Immature natural killer cell (primary cell): ENCODE results near the gene SPRTN. TPM values are rescaled to one million over a fixed set of nuclear protein-coding genes. Genes with fewer than 3 reads are reported as not detected.

ENCODE experiments used
- DNase-seq, 3 donors: peaks; one replicate each; pipeline ENCODE4 v3.0.0; 2022; ENCODE audit warnings: mixed read lengths in 1 of 3
- H3K27ac Mint-ChIP-seq, 6 donors: one replicate each; pipeline ENCODE4 v1.8.0; 2020; ENCODE audit warnings: mixed read lengths in 6 of 6, mild to moderate bottlenecking in 5 of 6, inconsistent platforms in 4 of 6, moderate library complexity in 3 of 6
- H3K27me3 Mint-ChIP-seq, 3 donors: one replicate each; pipeline ENCODE4 v1.8.0; 2020 to 2021; ENCODE audit warnings: low read depth in 3 of 3, mild to moderate bottlenecking in 3 of 3, mixed read lengths in 3 of 3, moderate library complexity in 3 of 3, inconsistent platforms in 1 of 3
- H3K36me3 Mint-ChIP-seq, 3 donors: one replicate each; pipeline ENCODE4 v1.8.0; 2020; ENCODE audit warnings: mixed read lengths in 3 of 3, inconsistent platforms in 2 of 3, mild to moderate bottlenecking in 2 of 3
- H3K4me1 Mint-ChIP-seq, 2 donors: one replicate each; pipeline ENCODE4 v1.8.0; 2020; ENCODE audit warnings: inconsistent platforms in 2 of 2, mild to moderate bottlenecking in 2 of 2, mixed read lengths in 2 of 2, moderate library complexity in 1 of 2
- H3K4me3 Mint-ChIP-seq, 5 donors: one replicate each; pipeline ENCODE4 v1.8.0; 2020; ENCODE audit warnings: mild to moderate bottlenecking in 5 of 5, mixed read lengths in 5 of 5, inconsistent platforms in 3 of 5, moderate library complexity in 3 of 5
- H3K9me3 Mint-ChIP-seq, 6 donors: one replicate each; pipeline ENCODE4 v1.8.0; 2020; ENCODE audit warnings: mild to moderate bottlenecking in 6 of 6, mixed read lengths in 6 of 6, inconsistent platforms in 4 of 6, moderate library complexity in 3 of 6
- polyA plus RNA-seq, 3 donors: library from polyadenylated mRNA; unstranded; fragments of 300-500 nt; fragmentation: Illumina TruSeq; gene quantifications; one replicate each; pipeline ENCODE4 v1.2.3, GENCODE V29; 2021

Gene SPRTN
- polyA plus RNA-seq, 3 donors from 2014 or later: 22.5 to 28.2 (median 25.0) TPM

DNA sequence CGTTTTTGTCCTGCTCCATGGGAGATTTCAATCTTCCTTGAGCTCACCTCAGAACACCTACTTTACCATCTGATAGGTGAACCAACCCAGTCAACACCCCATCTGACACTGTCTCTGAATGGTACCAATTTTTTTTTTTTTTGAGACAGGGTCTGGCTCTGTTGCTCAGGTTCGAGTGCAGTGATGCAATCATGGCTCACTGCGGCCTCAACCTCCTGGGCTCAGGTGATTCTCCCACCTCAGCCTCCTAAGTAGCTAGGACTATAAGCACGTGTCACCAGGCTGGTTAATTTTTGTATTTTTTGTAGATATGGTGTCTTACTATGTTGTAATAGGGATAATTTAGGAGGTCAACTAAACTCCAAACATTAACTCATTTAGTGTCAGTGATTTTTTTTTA lies 36.3 kb downstream of the SPRTN start:
- Mint-ChIP-seq H3K36me3 (no peaks in the 10 kb centered on the region), H3K9me3 (no peaks in the 10 kb centered on the region)

DNA sequence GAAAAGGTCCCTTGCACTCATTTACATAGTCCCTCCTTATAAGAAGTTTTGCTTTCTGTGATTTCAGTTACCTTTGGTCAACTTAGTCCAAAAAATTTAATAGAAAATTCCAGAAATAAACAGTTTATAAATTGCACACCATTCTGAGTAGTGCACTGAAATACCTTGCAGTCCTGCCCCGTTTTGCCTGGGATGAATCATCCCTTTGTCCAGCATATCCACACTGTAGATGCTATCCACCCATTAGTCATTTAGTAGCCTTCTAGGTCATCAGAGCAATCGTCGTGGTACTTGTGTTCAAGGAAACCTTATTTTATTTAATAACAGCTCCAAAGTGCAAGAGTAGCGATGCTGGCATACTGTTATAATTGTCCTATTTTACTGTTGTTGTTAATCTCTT lies 38.0 kb downstream of the SPRTN start:
- Mint-ChIP-seq H3K27me3 (no peaks in the 10 kb centered on the region), H3K9me3 (no peaks in the 10 kb centered on the region), H3K27ac (no peak overlapping the region), H3K36me3 (no peaks in the 10 kb centered on the region), H3K4me1 (peaks cover 23 to 44% of the 10 kb centered on the region in 2 donors), H3K4me3 (no peak overlapping the region)
- no peak for DNase-seq

More for the DNA sequence above, 36.3 kb downstream of the SPRTN start:
- H3K27ac Mint-ChIP-seq: no peak overlapping the region
- H3K27me3 Mint-ChIP-seq: no peaks in the 10 kb centered on the region
- no peak for DNase-seq
- H3K4me1 Mint-ChIP-seq: peaks cover 17 to 36% of the 10 kb centered on the region in 2 donors
- no peak overlapping the region for H3K4me3 Mint-ChIP-seq

DNA sequence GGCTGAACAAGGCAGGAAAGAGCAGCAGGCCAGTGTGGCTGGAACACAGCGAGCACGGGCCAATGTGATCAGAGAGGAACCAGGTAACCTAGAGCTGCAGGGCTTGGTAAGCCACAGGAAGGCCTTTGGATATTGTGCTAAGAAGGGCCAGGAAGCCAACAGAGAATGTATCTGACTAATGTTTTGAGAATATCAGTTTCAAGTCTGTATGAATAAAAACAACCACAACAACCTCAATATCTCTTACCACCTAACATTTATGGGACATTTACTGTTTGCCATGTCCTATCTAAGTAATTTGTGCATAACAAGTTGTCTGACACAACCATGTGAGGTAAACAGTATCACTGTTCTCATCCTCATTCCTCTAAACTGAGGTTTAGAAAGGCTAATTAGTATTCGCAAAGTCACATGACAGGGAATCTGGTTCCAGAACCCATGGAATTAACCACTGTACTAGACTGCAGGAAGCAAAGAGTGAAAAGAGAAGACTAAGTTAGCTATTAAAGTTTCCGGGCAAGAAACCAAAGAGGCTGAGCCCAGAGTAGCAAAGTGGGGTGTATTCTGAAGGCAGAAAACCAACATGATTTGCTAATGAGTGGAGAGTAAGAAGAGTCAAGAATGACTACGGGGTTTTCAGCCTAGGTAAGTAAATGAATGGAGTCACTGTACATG lies 38.9 kb downstream of the SPRTN start:
- Mint-ChIP-seq H3K27ac (peak overlapping the region in 3 of 6 donors; percentile 26 to 53 (median 41)), H3K36me3 (no peaks in the 10 kb centered on the region), H3K4me1 (peaks cover 24 to 54% of the 10 kb centered on the region in 2 donors), H3K27me3 (peaks cover 0 to 2% (median 0%) of the 10 kb centered on the region in 3 donors), H3K9me3 (no peaks in the 10 kb centered on the region), H3K4me3 (peak overlapping the region in 3 of 5 donors; percentile 1 to 19 (median 3))
- DNase-seq: no peak

DNA sequence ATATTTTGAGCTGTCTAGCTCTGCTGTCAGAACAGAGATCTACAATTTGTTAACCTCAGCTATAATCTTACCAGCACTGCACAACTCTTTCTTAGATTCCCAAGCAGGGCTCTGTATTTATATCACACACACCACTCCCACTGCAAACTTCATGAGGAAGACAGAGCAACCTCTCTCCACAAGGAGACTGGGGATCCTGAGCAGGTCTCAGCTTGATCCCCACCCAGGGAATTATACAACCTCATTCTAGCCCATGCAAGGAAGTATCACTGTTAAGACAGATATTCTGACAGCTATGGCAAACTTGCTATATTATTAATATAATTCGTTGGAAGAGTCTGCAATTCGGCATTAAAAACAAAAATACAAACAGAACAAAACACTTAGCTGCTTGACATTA lies 43.6 kb downstream of the SPRTN start:
- Mint-ChIP-seq H3K4me3 (no peak overlapping the region), H3K9me3 (no peaks in the 10 kb centered on the region), H3K4me1 (peaks cover 23 to 46% of the 10 kb centered on the region in 2 donors), H3K36me3 (no peaks in the 10 kb centered on the region), H3K27me3 (peaks cover 0 to 2% (median 0%) of the 10 kb centered on the region in 3 donors), H3K27ac (no peak overlapping the region)
- DNase-seq: no peak

DNA sequence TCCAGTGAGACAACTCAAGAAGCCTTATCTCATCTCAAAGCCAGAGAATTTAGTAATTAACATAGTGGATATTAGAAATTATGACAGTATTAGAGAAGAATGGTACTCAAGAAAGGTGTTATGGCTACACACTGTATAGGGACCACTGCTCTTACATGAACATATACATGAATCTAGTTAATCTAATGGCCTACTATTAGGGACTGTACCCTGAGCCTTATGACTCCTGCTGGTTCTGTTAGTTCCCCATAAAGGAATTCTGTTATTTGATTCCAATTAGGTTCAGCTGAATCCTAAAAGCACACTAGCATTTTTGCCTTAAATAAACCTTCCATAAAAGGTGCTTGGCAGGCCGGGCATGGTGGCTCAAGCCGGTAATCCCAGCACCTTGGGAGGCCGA lies 44.3 kb downstream of the SPRTN start:
- H3K27ac Mint-ChIP-seq: no peak overlapping the region
- no peak for DNase-seq
- no peaks in the 10 kb centered on the region for H3K9me3 Mint-ChIP-seq
- no peaks in the 10 kb centered on the region for H3K36me3 Mint-ChIP-seq
- H3K4me3 Mint-ChIP-seq: no peak overlapping the region
- H3K27me3 Mint-ChIP-seq: peaks cover 0 to 2% (median 0%) of the 10 kb centered on the region in 3 donors
- H3K4me1 Mint-ChIP-seq: peaks cover 17 to 45% of the 10 kb centered on the region in 2 donors

DNA sequence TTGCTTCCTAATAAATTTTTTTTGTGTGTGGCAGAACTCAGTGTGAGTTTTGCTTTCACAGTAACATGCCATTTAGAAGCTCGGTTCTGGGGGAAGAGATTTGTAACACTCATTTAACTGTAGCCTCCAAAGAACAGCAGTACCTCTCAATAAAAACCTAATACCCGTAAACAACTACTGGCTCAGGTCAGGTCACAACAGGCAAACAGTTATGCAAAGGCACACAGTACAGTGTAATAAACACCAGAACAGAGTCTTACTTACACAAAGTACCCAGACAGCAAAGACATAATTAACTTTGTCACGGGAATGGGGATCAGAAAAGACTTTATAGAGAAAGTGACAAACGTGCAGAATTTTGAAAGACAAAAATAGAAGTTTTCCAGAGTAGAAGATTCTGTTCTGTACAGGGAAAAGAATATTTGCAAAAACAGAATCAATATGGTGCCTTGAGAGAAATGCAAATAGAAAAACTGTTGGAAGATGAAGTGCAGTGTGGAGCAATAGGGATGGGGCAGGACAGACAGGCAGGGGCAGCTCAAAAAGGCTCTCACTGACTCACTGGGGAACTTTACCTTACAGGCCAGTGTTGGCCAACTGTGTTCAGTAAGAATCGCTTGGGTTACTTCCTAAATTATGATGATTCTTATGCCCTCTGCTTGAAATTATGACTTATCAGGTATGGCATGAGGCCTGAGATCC lies 45.2 kb downstream of the SPRTN start:
- Mint-ChIP-seq H3K27me3 (peaks cover 0 to 2% (median 0%) of the 10 kb centered on the region in 3 donors), H3K4me3 (no peak overlapping the region), H3K27ac (no peak overlapping the region), H3K4me1 (peaks cover 24 to 45% of the 10 kb centered on the region in 2 donors), H3K36me3 (no peaks in the 10 kb centered on the region), H3K9me3 (no peaks in the 10 kb centered on the region)
- DNase-seq: no peak

DNA sequence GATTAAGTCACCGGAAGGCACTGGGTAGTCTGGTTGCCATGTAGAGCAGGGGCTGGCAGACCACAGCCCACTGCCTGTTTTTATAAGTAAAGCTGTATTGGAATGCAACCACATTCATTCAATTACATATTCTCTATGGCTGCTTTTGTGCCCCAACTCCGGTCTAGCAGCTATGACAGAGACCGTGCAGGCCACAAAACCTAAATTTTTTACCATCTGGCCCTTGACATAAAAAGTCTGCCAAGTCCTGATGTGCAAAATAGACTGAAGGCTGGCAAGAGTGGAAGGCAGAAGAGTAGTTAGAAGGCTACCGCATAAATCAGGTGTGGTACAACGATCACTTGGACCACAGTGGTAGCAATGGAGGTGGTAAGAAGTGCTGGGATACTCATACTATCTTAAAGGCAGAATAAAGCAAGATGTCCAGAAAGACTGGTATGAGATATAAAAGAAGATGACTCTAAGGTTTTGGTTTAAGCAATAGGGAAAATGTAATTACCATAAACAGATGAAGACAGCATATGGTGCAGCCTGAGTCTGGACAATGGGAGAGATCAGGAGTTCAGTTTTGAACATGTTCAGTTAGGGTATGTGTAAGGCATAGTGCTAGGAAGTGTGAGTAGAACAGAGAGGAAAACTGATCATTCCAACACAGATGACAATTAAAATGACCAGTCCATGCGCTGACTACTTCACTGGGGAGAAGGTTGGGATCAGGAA lies 46.8 kb downstream of the SPRTN start:
- no peak for DNase-seq
- no peak overlapping the region for H3K27ac Mint-ChIP-seq
- H3K4me3 Mint-ChIP-seq: no peak overlapping the region
- H3K4me1 Mint-ChIP-seq: peaks cover 20 to 40% of the 10 kb centered on the region in 2 donors
- peaks cover 0 to 2% (median 0%) of the 10 kb centered on the region in 3 donors for H3K27me3 Mint-ChIP-seq
- no peaks in the 10 kb centered on the region for H3K9me3 Mint-ChIP-seq
- H3K36me3 Mint-ChIP-seq: no peaks in the 10 kb centered on the region

DNA sequence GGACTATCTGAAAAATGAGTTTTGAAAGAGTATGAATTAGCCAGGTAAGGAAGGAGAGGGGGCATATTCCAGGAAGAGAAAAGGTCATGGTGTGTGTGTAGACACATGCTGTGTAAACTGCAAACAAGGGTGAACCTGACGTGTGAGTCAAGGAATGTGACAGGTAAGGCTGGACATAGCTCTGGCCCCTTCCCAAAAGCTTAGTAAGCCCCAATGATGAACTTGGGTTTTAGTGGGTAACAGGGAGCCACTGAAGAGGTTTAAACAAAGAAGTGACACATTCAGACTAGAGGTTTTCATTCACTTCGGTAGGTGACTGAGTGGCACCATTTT lies 47.3 kb downstream of the SPRTN start:
- no peak for DNase-seq
- Mint-ChIP-seq H3K27ac (no peak overlapping the region), H3K4me3 (no peak overlapping the region), H3K9me3 (no peaks in the 10 kb centered on the region), H3K27me3 (peaks cover 0 to 2% (median 0%) of the 10 kb centered on the region in 3 donors), H3K36me3 (no peaks in the 10 kb centered on the region), H3K4me1 (peaks cover 24 to 44% of the 10 kb centered on the region in 2 donors)

DNA sequence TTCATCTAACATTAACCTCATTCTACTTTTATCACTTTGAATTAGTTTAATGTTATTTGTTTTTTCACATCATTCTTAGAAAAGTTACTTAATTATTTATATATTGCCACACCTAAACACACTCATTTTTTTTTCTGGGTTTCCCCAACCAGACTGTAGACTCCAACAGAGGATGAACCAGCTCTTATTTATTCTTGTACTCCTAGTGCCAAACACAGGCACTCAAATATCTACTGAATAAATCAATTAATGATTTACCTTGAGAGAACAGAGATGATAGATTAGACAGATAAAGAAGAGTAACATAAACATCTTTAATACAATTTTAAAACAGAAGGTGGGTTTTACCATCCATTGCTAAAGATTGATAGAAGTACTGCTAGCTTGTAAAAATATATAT lies 48.4 kb downstream of the SPRTN start:
- DNase-seq: no peak
- Mint-ChIP-seq H3K4me1 (peaks cover 30 to 48% of the 10 kb centered on the region in 2 donors), H3K9me3 (no peaks in the 10 kb centered on the region), H3K27ac (peak overlapping the region in 1 of 6 donors; percentile 22), H3K27me3 (peaks cover 0 to 2% (median 0%) of the 10 kb centered on the region in 3 donors), H3K36me3 (no peaks in the 10 kb centered on the region), H3K4me3 (no peak overlapping the region)

DNA sequence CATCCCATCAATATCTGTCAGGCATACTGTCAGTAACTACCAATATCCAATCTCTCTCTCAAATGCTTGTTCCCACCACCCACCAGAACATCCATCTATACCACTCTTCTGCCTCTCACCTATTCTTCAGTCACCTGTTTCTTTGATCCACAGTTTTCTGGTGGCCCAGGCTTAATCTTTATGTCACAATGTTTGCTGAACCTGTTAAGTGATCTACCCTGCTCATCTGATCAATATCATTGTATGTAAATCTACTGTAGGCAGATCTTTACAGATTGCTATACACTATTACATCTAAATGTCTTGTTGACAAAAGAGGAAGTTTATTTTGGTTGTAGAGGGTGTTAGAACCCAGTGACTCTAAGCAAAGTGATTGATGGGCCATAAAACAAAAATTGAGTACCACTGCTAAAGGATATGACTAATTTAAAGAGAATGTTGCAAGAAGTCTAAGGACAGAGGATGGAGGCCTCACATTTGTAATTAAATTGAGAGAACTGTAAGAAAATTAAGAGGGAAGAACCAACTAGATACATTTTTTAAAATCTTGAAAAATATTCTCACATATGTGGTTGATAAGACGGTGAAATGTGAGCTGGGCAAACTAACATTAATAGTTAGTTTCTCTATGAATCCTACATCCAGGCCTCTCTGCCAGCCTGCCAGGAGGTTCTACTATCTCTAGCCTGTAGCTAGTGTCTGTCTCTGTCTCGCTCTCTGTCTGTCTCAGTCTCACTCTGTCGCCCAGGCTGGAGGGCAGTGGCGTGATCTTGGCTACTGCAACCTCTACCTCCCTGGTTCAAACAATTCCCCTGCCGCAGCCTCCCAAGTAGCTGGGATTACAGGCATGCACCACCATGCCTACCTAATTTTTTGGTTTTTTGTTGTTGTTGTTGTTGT lies 49.9 kb downstream of the SPRTN start:
- H3K27ac Mint-ChIP-seq: peak overlapping the region in 1 of 6 donors; percentile 26

DNA sequence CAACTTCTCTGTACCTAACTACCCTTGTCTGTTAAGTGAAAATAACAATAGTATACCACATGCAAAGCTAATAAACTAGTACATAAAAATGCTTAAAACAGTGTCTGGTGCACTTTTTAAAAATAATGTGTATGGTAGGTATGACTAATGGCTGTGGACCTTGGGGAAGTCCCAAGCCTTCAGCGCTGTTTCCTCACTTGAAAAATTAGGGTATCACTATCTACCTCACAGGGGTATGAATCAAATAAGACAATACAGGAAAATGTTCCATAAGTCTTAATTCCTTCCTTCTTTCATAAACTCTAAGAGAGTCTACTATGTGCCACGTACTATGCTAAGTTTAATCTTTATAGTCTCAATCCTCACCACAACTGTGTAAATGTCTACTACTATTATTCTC lies 52.0 kb downstream of the SPRTN start:
- H3K27ac Mint-ChIP-seq: no peak overlapping the region
- no peaks in the 10 kb centered on the region for H3K36me3 Mint-ChIP-seq
- DNase-seq: no peak
- H3K27me3 Mint-ChIP-seq: peaks cover 0 to 1% (median 0%) of the 10 kb centered on the region in 3 donors
- peaks cover 40 to 68% of the 10 kb centered on the region in 2 donors for H3K4me1 Mint-ChIP-seq
- H3K4me3 Mint-ChIP-seq: no peak overlapping the region
- H3K9me3 Mint-ChIP-seq: no peaks in the 10 kb centered on the region

More for the DNA sequence above, 49.9 kb downstream of the SPRTN start:
- no peaks in the 10 kb centered on the region for H3K9me3 Mint-ChIP-seq
- peaks cover 37 to 49% of the 10 kb centered on the region in 2 donors for H3K4me1 Mint-ChIP-seq
- H3K36me3 Mint-ChIP-seq: no peaks in the 10 kb centered on the region
- no peak for DNase-seq
- peaks cover 0 to 1% (median 0%) of the 10 kb centered on the region in 3 donors for H3K27me3 Mint-ChIP-seq
- no peak overlapping the region for H3K4me3 Mint-ChIP-seq

DNA sequence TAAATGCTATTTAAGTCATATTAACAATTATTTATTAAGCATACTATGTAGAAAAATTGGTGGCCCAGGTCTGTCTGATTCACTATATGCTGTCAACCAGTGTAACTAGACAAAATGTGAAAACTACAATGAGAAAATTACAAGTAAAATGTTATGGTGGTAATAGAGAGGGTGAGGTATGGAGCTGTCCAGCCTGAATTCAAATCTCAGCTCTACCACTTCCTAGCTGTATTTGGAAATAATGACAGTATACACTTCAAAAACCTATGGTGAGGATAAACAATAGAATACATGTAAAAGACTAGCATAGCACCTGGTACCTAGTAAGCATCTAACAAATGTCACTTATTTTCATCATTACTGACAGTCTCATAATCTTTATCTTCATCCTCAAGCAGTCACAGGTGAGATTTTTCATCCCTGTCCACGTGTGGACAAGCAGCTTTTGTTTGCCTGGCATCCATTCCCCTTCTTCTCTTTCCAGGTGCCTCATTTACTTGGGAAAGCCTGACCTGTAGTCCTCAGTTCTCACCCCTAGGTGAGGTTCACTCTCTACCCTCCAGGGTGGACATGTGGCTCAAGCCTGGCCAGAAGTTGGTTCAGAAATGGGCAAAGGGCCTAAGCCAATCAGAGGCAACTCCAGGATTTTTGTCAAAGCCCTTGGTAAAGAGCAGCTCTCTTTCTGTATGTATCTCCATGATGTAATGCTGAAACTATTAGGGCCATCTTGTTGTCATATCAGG lies 54.5 kb downstream of the SPRTN start:
- Mint-ChIP-seq H3K27me3 (peaks cover 0 to 1% (median 0%) of the 10 kb centered on the region in 3 donors), H3K27ac (no peak overlapping the region), H3K36me3 (no peaks in the 10 kb centered on the region), H3K4me3 (no peak overlapping the region), H3K4me1 (peaks cover 56 to 84% of the 10 kb centered on the region in 2 donors), H3K9me3 (no peaks in the 10 kb centered on the region)
- DNase-seq: no peak

DNA sequence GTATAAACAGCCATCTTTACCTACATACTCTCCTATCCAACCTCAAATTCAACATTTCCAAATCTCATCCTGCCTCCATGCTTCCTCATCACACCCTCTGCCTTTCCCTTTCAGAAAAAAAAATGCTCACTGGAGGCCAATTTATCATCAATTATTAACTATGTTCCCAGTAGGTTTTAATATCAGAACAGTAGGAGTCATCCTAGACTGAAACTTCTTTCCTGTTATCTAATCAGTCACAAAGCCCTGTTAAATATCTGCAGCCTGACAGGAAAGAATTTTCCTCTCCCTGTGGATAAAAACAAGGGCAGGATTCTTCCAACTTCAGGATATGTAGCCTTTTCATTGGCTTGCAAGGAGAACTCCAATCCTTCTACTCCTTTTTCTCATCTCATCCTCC lies 55.6 kb downstream of the SPRTN start:
- H3K4me1 Mint-ChIP-seq: peaks cover 56 to 87% of the 10 kb centered on the region in 2 donors
- no peak overlapping the region for H3K4me3 Mint-ChIP-seq
- DNase-seq: no peak
- H3K9me3 Mint-ChIP-seq: no peaks in the 10 kb centered on the region
- H3K27ac Mint-ChIP-seq: peak overlapping the region in 1 of 6 donors; percentile 18
- peaks cover 0 to 1% (median 0%) of the 10 kb centered on the region in 3 donors for H3K27me3 Mint-ChIP-seq
- no peaks in the 10 kb centered on the region for H3K36me3 Mint-ChIP-seq
